ENCODE measurements around the gene MAP4K5. TPM values are rescaled to one million over a fixed set of nuclear protein-coding genes. Genes with fewer than 3 reads are reported as not detected.

Gene MAP4K5
- total and polyA plus RNA-seq, 2 of the 4 experiments (the other 2 are of a cell fraction): 33.1 to 46.1 TPM

DNA sequence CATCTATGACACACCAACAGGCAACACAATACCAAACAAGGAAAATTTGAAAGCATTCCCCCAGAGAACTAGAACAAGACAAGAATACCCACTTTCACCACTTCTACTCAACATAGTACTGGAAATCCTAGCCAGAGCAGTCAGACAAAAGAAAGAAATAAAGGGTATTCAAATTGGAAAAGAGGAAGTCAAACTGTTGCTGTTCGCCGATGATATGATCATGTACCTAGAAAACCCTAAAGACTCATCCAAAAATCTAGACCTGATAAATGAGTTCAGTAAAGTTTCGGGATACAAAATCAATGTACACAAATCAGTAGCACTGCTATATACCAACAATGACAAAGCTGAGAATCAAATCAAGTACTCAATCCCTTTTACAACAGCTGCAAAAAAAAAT, 19.5 kb upstream of the MAP4K5 start:
- Histone ChIP-seq H3K4me1 (ENCODE audit: control insufficient read depth, insufficient read depth, low read length) (no peaks in the 10 kb centered on the region), H2BK5ac (ENCODE audit: low read depth, low read length, poor library complexity, severe bottlenecking) (no peak overlapping the region), H2BK15ac (ENCODE audit: low read depth, low read length) (no peak overlapping the region), H4K5ac (ENCODE audit: low read depth, low read length) (no peak overlapping the region), H3K18ac (ENCODE audit: low read depth, low read length) (no peak overlapping the region), H2BK20ac (ENCODE audit: low read depth, low read length) (no peak overlapping the region), H3K14ac (replicated peaks; ENCODE audit: low read depth, low read length) (no peak overlapping the region), H4K8ac (ENCODE audit: low read depth in 2 of 2, low read length in 2 of 2) (no peak overlapping the region), H3K79me1 (ENCODE audit: low read depth in 1 of 2, low read length in 2 of 2) (no peaks in the 10 kb centered on the region), H3K9ac (ENCODE audit: low read depth, low read length) (no peak overlapping the region), H3K4me2 (ENCODE audit: low read depth, low read length) (no peak overlapping the region), H3K23ac (ENCODE audit: low read depth, low read length) (no peak overlapping the region), H3K56ac (ENCODE audit: extremely low read depth, insufficient read depth, low read length) (no peak overlapping the region), H3K4ac (ENCODE audit: low read depth, low read length) (no peak overlapping the region), H3K27me3 (ENCODE audit: control insufficient read depth, insufficient read depth, low read length) (no peaks in the 10 kb centered on the region; the same call in 1 of the 2 replicates), H4K20me1 (ENCODE audit: insufficient read depth, low read length) (no peaks in the 10 kb centered on the region), H2AK5ac (ENCODE audit: low read depth, low read length) (no peak overlapping the region), H4K91ac (ENCODE audit: insufficient read depth, low read depth, low read length) (no peak overlapping the region), H3K9me3 (ENCODE audit: control insufficient read depth, insufficient read depth, low read length) (no peaks in the 10 kb centered on the region), H3K4me3 (ENCODE audit: insufficient read depth, low read depth, low read length) (no peak overlapping the region), H3K36me3 (ENCODE audit: control insufficient read depth, insufficient read depth, low read length) (no peaks in the 10 kb centered on the region), H2AK9ac (replicated peaks; ENCODE audit: low read depth, low read length, poor library complexity) (no peak overlapping the region), H3K27ac (ENCODE audit: insufficient read depth, low read length) (no peak overlapping the region), H2AFZ (replicated peaks; ENCODE audit: low read length, poor library complexity) (no peak overlapping the region), H2BK120ac (ENCODE audit: low read depth, low read length) (no peak overlapping the region), H3K9me1 (ENCODE audit: insufficient read depth, low read length) (no peaks in the 10 kb centered on the region)
- POLR2A ChIA-PET (ENCODE audit: unreplicated experiment): no interaction called here
- ATAC-seq (ENCODE audit: low read depth): no peak
- intact Hi-C loops (cut with micrococcal nuclease) (no loop called here), dilution Hi-C loops (cut with HindIII; ENCODE audit: low sequenced_read_pairs, unreplicated experiment) (no loop called here), in situ Hi-C loops (cut with MboI; ENCODE audit: low sequenced_read_pairs) (no loop called here)
- CTCF ChIA-PET: no interaction called here
- BruUV-seq (replicated peaks): no TSS peak
- TF ChIP-seq FOS (IDR thresholded peaks at IDR 0.05; ENCODE audit: low read depth, low read length) (no peak), CHD1 (IDR thresholded peaks at IDR 0.05; ENCODE audit: low read depth, low read length) (no peak), MAZ (IDR thresholded peaks at IDR 0.05; ENCODE audit: borderline replicate concordance, low read depth, low read length) (no peak), MAFK (IDR thresholded peaks at IDR 0.05; ENCODE audit: low read depth, low read length) (no peak), RAD21 (IDR thresholded peaks at IDR 0.05; ENCODE audit: low read length) (no peak), CEBPB (IDR thresholded peaks at IDR 0.05; ENCODE audit: low read depth, low read length) (no peak), SMC3 (IDR thresholded peaks at IDR 0.05; ENCODE audit: low read depth, low read length) (no peak), RCOR1 (IDR thresholded peaks at IDR 0.05; ENCODE audit: insufficient replicate concordance, low read length) (no peak), MXI1 (IDR thresholded peaks at IDR 0.05; ENCODE audit: borderline replicate concordance, low read depth, low read length) (no peak), BHLHE40 (IDR thresholded peaks at IDR 0.05; ENCODE audit: low read depth, low read length) (no peak), POLR2A (IDR thresholded peaks at IDR 0.05; ENCODE audit: low read depth, low read length) (no peak), RFX5 (IDR thresholded peaks at IDR 0.05; ENCODE audit: low read depth, low read length) (no peak), NFE2L2 (IDR thresholded peaks at IDR 0.05; ENCODE audit: low read depth, low read length) (no peak)
- TF ChIP-seq, protein P1, sequence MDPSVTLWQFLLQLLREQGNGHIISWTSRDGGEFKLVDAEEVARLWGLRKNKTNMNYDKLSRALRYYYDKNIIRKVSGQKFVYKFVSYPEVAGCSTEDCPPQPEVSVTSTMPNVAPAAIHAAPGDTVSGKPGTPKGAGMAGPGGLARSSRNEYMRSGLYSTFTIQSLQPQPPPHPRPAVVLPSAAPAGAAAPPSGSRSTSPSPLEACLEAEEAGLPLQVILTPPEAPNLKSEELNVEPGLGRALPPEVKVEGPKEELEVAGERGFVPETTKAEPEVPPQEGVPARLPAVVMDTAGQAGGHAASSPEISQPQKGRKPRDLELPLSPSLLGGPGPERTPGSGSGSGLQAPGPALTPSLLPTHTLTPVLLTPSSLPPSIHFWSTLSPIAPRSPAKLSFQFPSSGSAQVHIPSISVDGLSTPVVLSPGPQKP (IDR thresholded peaks at IDR 0.05; ENCODE audit: borderline replicate concordance, low read depth, low read length): no peak
- TF ChIP-seq, protein P2, sequence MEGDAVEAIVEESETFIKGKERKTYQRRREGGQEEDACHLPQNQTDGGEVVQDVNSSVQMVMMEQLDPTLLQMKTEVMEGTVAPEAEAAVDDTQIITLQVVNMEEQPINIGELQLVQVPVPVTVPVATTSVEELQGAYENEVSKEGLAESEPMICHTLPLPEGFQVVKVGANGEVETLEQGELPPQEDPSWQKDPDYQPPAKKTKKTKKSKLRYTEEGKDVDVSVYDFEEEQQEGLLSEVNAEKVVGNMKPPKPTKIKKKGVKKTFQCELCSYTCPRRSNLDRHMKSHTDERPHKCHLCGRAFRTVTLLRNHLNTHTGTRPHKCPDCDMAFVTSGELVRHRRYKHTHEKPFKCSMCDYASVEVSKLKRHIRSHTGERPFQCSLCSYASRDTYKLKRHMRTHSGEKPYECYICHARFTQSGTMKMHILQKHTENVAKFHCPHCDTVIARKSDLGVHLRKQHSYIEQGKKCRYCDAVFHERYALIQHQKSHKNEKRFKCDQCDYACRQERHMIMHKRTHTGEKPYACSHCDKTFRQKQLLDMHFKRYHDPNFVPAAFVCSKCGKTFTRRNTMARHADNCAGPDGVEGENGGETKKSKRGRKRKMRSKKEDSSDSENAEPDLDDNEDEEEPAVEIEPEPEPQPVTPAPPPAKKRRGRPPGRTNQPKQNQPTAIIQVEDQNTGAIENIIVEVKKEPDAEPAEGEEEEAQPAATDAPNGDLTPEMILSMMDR (conservative IDR thresholded peaks at IDR 0.05; ENCODE audit: low read depth, low read length): no peak
- TF ChIP-seq, protein P3, sequence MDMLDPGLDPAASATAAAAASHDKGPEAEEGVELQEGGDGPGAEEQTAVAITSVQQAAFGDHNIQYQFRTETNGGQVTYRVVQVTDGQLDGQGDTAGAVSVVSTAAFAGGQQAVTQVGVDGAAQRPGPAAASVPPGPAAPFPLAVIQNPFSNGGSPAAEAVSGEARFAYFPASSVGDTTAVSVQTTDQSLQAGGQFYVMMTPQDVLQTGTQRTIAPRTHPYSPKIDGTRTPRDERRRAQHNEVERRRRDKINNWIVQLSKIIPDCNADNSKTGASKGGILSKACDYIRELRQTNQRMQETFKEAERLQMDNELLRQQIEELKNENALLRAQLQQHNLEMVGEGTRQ (IDR thresholded peaks at IDR 0.05; ENCODE audit: low read depth, low read length): no peak
- no peak for DNase-seq
- no CpG with 5 or more reads among the region's 3 CpGs for WGBS, 2 experiments (ENCODE audit: extremely low coverage in 2 of 2, insufficient read length in 1 of 2)

Data from IMR-90 (cell line).